GM10847 (cell line): ENCODE data around the gene EML6.

Source experiments
- POLR2A ChIP-seq: IDR thresholded peaks from 2 replicates; pipeline ENCODE4 v1.6.1; 2011; ENCODE audit not compliant: insufficient read length; ENCODE audit errors: extremely low read depth

The EML6 gene

GRCh38 chr2:54838585-54839035, 115.1 kb downstream of the EML6 start:
- no peak for TF ChIP-seq POLR2A

- TF ChIP-seq POLR2A, result no peak
Measured at GRCh38 chr2:54839461-54840255, 116.2 kb downstream of the EML6 start.

- TF ChIP-seq POLR2A, result no peak
Measured at GRCh38 chr2:54840559-54841468, 117.4 kb downstream of the EML6 start.

GRCh38 chr2:54845094-54845493, 121.6 kb downstream of the EML6 start:
- no peak for TF ChIP-seq POLR2A

GRCh38 chr2:54845514-54845913, 122.1 kb downstream of the EML6 start:
- no peak for TF ChIP-seq POLR2A

- TF ChIP-seq POLR2A, result no peak
Measured at GRCh38 chr2:54850171-54851122, 127.0 kb downstream of the EML6 start.

GRCh38 chr2:54853616-54854310, 130.3 kb downstream of the EML6 start:
- no peak for TF ChIP-seq POLR2A

- TF ChIP-seq POLR2A, result no peak
Measured at GRCh38 chr2:54855434-54855833, 132.0 kb downstream of the EML6 start.

- TF ChIP-seq POLR2A, result no peak
Measured at GRCh38 chr2:54858021-54858681, 134.7 kb downstream of the EML6 start.

GRCh38 chr2:54859416-54859815, 136.0 kb downstream of the EML6 start:
- TF ChIP-seq POLR2A, result no peak

- no peak for TF ChIP-seq POLR2A
Measured at GRCh38 chr2:54859997-54860701, 136.7 kb downstream of the EML6 start.

- TF ChIP-seq POLR2A, result no peak
Measured at GRCh38 chr2:54862229-54862628, 138.8 kb downstream of the EML6 start.

- no peak for TF ChIP-seq POLR2A
Measured at GRCh38 chr2:54862742-54863141, 139.3 kb downstream of the EML6 start.
